ENCODE data around the gene KLF13.

Gene KLF13

DNA sequence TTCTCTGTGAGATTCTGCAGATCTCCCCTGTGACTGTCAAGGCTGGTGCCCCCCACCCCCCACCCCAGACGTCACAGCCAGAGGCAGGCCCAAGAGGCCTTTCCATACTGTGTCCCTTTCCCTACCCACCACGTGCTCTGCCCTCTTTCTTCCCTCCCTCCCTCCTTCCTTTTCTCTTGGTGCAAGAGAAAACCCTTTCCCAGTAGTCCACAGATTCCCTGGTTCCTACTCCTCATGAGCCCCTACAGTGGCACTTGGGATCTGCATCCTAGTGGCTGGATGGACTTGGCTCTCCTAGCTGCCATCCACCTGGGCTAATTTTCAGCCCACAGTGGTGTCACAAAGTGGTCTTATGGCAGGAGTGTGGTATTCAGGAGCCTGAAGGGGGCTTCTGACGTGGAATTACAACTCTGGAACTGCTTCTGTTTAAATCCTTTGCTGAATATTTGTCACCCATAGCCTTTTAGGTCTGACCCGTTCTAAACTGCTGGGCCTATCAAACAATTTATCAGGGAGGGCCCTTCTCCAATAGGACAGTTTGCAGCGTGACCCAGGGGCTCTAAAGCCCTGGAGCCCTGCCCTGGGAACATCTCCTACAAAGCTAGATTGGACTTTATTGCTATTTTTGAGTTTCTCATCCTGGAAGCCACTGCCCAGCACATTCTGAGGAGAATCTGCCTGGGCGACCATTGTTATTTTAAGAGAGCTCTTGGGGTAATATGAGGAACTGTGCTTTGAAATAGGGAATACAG, 35.3 kb downstream of the KLF13 start:
- TF ChIP-seq, protein P1, sequence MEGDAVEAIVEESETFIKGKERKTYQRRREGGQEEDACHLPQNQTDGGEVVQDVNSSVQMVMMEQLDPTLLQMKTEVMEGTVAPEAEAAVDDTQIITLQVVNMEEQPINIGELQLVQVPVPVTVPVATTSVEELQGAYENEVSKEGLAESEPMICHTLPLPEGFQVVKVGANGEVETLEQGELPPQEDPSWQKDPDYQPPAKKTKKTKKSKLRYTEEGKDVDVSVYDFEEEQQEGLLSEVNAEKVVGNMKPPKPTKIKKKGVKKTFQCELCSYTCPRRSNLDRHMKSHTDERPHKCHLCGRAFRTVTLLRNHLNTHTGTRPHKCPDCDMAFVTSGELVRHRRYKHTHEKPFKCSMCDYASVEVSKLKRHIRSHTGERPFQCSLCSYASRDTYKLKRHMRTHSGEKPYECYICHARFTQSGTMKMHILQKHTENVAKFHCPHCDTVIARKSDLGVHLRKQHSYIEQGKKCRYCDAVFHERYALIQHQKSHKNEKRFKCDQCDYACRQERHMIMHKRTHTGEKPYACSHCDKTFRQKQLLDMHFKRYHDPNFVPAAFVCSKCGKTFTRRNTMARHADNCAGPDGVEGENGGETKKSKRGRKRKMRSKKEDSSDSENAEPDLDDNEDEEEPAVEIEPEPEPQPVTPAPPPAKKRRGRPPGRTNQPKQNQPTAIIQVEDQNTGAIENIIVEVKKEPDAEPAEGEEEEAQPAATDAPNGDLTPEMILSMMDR (conservative IDR thresholded peaks at IDR 0.05; ENCODE audit: low read depth, low read length) = no peak
- no peak overlapping the region for H3K4me3 ChIP-seq (ENCODE audit: low read length)
- no peak for DNase-seq (ENCODE audit: low read depth)

DNA sequence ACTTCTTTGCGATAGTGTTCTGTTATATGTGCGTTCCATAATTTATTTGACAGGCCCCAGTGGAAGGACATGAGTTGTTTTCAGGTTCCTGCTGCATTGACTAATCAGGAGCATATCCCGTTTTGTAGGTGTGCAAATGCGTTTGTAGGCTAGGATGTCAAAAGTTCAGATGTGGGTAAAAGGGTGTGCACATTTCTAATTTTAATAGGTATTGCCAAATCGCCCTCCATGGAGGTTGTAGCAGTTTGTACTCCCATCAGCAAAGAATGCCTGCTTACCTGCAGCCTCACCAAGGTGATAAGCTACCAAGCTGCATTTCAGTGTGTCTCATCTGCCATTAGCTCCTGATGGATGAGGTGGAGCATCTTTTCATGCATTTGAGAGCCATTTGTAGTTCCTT, 36.3 kb downstream of the KLF13 start:
- TF ChIP-seq, protein P1 (conservative IDR thresholded peaks at IDR 0.05; ENCODE audit: low read depth, low read length) = no peak
- DNase-seq (ENCODE audit: low read depth) = no peak
- no peak overlapping the region for H3K4me3 ChIP-seq (ENCODE audit: low read length)

DNA sequence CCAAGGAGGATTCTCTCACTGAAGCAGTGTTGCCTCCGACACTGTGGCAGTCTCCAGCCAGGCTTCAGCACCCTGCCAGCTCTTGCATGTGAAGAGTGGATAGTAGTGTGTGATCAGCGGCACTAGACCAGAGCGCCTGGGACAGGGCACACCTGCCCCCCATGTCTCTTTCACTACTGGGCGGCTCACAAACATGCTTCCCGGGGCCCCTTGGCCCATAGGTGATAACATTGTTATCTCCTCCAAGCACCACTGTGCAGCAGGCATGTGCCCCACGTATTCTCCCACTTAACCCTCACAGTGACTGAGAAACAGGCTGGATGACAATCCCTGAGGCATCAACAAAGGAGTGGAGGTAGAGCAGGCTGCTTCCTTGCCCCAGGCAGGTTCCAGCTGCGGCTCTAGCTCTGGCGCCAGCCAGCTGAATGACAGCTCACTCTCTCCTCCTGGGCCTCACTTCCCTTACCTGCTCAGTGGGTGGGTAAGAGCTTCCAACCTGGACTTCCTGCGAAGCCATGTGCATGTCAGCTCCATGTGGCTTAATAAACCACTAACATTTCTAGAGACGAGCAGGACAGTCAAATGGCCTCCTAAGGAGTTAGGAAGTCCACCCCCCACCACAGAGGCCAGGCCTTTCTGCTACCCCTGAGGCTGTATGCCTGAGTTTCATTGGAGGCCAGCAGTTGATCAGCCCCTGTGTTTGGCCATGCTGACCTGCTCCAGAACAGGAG, 37.8 kb downstream of the KLF13 start:
- no peak overlapping the region for H3K4me3 ChIP-seq (ENCODE audit: low read length)
- no peak for DNase-seq (ENCODE audit: low read depth)
- TF ChIP-seq, protein P1 (conservative IDR thresholded peaks at IDR 0.05; ENCODE audit: low read depth, low read length) = no peak

DNA sequence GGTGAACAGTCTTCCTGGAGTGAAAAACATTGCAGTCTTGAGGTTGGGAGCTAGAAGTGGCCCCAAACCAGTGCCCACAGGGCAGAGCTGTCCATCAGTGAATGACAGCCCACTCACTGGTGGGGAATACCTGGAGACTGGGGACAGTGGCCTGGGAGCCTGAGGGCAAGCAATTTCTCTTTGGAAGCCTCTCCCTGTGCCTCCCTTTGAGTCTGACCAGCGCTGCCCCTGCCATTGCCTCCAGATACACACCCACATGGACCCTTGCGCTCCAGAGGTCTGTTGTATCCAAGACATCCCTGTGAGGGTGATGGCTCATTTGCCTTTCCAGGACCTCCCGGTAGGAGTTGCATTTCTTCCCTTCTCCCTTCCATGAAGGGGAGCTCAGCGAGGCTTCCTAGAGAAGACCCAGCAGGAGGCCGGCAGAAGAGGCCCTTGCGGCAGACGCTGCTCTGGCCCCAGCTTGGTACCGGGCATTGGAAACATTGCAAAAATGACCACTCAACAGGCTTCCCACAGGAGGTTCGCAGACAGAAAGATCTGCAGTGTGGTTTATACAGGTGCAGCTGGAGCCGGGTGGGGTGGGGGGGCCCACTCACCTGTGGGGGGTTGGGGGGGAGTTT, 38.5 kb downstream of the KLF13 start:
- DNase-seq (ENCODE audit: low read depth) = no peak
- no peak overlapping the region for H3K4me3 ChIP-seq (ENCODE audit: low read length)
- TF ChIP-seq, protein P1 (conservative IDR thresholded peaks at IDR 0.05; ENCODE audit: low read depth, low read length) = no peak

DNA sequence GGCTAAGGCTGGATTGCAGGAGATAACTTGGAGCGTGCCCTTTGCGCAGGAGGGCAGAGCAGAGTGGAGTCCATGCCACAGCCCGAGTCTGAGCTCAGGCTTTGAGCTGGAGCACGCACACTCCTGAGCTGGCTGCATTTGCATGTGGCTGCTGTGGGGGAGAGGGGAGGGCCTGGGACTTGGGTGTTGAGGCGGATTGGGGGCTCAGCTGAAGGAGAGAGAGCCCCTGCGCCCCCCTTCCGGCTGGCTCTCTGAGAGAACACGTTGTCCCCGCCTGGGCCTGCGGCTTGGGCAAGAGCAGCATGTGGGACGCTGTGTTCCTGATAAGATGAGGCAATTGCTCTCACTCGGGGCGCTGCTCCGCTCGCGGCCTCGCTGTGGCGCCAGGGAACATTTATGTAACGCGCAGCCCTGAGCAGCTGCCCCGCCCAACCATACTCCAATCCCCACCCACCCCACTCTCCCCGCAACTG, 39.1 kb downstream of the KLF13 start:
- no peak overlapping the region for H3K4me3 ChIP-seq (ENCODE audit: low read length)
- TF ChIP-seq, protein P1 (conservative IDR thresholded peaks at IDR 0.05; ENCODE audit: low read depth, low read length) = peak; percentile 47
- peak; percentile 44 for DNase-seq (ENCODE audit: low read depth)

DNA sequence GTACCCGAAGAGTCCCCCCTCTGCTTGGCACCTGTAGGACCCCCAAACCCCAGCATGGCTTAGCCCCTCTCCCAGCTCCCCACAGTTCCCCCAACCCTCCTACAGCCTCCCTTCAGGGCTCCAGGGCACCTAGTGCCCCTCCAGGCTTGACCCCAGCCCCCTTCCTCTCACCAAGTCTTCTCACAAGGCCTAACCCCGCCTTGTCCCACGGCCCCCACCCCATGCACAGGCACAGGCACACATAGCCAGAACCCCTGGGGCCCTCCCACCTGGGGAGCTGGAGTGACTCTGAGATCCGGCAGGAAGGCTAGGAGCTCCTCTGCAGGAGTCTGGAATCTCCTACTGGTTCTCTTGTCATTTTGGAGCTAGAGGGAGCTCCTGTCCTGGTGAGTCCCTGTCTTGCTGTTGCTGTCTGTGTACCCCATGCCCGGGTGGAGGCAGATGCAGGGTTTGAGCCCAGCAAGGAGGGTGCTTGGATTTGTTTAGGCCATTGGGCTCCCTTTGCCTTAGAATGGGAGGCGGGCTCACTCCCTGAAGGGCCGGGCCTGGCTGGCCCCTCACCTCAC, 39.6 kb downstream of the KLF13 start:
- DNase-seq (ENCODE audit: low read depth) = no peak
- H3K4me3 ChIP-seq (ENCODE audit: low read length) = no peak overlapping the region
- TF ChIP-seq, protein P1 (conservative IDR thresholded peaks at IDR 0.05; ENCODE audit: low read depth, low read length) = no peak
